ENCODE data around the gene CTAG1A.
"Not testable (repeated sequence)": the region's sequence is repeated elsewhere in the genome, so short reads cannot be mapped to it uniquely, and the experiment has no call there.

The CTAG1A gene

DNA sequence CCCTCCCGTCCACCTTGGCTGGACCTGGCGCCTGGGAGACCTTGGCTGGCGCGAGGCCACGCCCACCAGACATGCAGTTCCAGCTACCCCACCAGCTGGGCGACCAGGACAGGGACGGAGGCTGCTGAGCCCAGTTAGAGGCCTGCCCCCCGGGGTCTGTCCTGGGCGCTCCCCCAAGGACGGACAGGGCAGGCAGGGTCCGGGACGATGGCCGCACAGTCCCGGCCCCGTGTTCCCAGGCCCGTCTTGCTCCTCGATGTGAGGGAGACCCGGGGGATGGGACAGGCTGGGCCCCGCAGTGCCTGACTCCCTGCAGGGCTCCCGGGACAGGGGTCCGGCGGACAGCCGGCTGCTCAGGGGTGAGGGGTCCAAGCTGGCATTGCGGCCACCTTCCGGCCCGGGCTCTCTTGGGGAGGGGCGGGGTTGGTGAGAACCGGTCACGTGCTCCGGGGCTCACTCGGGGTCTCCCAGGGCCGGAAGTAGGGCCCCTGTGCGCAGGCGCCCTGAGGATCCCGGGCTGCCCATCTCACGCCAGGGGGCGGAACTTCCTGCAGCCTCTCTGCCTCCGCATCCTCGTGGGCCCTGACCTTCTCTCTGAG is at the start of gene CTAG1A:
Gene CTAG1A (plus strand): TSS at position 549 of the 599 bp plus-strand sequence. CDS start 74 bp downstream, outside the sequence.
- not testable (repeated sequence) for DNase-seq

- no peak for DNase-seq
These were observed 49.0 kb upstream of the CTAG1A start for GRCh38 chrX:154535892-154536291.

DNA sequence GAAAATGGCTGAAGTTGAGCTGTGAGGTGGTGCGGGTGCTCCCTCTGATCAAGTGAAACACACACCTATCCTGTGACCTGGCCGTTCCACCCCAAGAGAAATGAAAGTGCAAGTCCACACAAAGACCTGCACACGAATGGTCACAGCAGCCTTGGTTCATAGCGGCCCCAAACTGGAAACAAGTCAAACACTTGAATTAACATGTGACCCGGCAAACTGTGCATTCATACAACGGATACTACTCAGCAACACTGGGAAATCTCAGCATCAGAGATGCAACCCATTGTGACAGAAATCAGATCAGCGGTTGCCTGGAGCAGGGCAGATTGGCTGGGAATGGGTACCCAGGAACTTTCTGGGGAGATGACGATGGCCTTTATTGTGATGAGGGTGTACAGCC is 45.9 kb upstream of the CTAG1A start:
- DNase-seq, result no peak

GRCh38 chrX:154540365-154540764 is 44.6 kb upstream of the CTAG1A start:
- not testable (repeated sequence) for DNase-seq

DNA sequence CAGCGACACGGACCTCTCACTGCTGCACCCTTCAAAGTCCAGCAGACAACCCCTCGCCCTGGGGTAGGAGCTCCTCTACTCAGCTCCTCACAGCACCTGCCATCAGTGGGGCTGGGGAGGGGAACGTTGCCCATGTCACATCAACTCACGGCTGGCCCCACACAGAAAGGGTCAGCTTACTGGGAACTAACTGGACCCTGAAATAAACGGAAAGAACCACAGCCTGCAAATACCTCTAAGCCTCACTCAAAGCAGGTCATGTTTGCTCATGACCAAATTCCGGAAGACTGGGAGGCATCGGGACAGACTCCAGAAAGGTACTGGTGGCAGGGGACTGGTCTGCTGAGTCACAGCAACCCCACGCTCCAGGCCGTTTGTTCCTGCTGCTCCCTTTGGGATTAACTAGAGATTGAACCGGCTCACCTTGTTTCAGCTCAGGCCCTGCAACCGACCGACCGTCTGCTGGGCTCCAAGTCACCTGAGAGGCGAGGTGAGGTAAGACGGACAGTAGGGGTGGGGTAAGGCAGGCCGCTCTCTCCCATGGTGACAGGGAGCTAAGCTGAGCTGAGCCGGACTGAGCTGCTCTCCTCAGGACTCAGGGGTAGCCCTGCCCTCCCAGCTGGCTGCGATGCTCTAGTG is 43.9 kb upstream of the CTAG1A start:
- no peak for DNase-seq

GRCh38 chrX:154541589-154541895 is 43.4 kb upstream of the CTAG1A start:
- no peak for DNase-seq

DNA sequence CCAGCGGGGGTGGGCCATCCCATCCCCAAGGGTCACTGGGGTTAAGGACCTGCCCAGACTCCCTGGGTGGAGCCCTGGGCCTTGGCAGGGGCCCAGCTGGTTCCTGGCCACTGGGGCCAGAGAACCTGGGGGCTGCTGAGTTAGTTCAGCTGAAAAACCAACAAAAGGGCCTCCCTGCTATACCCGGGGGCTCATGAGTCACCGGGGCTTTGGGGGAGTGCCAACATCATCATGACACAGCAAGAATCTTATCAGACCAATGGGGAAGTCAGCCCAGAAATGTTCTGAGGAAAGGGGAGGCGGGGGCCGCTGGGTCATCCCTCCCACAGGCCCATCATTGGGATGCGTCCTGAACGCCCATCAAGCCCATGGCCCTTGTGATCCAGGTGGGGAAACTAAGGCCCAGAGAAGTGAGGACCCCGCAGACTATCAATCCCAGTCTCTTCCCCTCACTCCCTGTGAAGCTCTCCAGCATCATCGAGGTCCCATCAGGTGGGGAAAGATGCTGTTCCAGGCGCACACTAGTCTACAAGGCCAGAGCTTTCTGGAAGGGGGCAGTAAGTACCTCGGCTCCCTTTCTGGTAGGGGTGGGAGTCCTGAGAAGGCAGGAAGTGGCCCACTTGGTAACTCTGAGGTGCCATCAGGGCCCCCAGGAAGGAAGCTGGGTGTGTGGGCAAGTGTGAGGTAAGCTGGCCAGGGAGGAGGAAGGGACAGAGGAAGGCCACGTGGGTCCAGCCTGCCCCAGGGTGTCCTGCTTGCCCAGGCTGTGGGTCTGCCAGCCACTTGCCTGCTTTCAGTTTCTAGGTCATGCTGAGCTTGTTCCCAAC is 42.8 kb upstream of the CTAG1A start:
- DNase-seq, result no peak

- no peak for DNase-seq
These were observed 42.1 kb upstream of the CTAG1A start for GRCh38 chrX:154542723-154543424.

GRCh38 chrX:154545673-154546274 is 39.2 kb upstream of the CTAG1A start:
- no peak for DNase-seq

DNA sequence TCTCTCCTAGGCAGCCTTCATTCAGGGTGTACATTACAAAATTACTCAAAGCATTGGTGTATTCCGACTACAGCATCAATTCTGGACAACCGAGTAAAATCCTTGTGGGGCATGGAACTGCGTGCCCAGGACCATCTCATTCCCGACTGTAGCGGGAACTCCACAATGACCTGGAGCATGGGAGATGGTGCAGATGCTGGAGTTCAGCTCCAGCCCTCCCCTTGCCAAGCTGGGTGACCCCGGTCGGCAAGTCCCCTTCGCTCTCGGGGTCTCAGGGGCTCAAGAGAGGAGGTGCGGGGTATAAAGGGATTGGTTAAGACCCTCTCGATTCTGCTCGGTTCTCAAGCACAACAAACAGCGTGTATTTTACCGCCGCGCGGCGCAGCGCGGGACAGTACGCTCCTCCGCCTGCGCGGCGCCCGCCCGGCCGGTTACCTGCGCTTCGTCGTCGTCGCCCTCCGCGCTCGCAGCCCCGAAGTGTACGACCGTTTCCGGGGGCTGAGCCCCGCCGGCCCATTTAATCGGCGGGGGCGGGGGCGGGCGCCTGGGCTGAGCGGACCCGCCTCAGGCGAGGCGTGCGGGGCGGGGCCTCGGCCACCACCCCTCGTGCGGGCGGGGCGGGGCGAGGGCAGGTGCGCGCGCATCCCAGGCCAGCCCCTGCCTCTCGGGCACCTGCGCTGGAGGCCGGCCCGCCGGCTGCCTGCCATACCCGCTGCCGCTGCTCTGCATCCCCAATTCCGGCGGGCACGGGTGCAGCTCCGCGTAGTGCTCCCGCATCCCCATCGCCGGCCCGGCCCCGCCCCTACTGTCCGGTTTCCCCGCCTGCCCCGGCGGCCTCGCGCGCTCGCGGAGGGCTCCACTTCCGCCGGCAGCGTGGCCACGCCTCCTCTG is 38.3 kb upstream of the CTAG1A start, which contains the start of gene G6PD:
Gene G6PD (minus strand): TSS at position 493 of the 891 bp plus-strand sequence. CDS start 691 bp downstream, outside the sequence.
- DNase-seq, result peak; percentile 53 to 93

DNA sequence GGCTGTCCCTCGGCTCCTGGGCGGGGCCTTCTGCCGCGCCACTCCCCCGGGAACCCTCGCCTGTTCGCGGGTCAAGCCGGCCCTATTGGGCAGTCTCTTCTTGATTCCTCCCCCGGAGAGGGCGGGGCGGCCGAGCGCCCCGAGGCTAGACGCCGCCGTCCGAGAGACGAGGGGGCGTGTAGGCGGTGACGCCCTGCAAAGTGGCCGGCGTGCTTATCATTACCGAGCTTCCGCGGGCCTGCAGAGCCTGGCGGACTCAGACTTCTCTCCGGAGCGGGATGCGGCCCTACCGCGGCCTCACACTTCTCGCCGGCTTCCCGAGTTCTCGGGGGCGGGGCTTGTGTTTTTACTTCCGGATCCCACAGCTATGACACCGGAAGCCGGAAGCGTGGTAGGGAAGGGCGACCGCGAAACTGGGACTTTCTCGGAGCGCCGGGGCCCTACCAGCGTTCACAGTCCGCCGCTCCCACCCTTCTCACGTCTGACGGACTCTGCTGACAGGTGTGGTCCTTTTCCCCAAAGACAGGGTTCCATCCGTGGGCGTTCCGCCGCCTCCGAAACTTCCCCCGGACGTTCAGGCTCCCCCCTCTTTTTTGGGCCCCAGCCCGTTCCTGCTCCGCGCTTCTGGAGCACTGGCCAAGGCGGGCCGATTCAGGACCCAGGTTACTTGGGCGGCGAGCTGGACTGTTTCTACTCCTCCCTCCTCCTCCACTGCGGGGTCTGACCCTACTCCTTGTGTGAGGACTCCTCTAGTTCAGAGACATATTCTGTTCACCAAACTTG is 37.5 kb upstream of the CTAG1A start, which contains the start of gene IKBKG:
Gene IKBKG (plus strand): TSS at position 376 of the 783 bp plus-strand sequence. CDS start 4,383 bp downstream, outside the sequence.
- DNase-seq, result peak; percentile 94 to 97

DNA sequence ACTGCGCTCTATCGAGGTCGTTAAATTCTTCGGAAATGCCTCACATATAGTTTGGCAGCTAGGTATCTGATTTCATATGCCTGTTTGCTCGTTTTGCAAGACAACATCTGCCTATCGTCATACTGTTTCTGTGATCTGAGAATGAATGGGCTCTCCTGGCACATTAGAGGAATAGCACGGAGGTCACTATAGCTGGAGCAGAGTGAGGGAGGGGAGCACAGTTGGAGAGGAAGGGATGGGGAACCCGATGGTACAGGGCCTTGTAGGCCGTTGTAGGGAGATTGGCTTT is 37.0 kb upstream of the CTAG1A start:
- no peak for DNase-seq

GRCh38 chrX:154549766-154550165 is 35.2 kb upstream of the CTAG1A start:
- DNase-seq, result no peak

DNA sequence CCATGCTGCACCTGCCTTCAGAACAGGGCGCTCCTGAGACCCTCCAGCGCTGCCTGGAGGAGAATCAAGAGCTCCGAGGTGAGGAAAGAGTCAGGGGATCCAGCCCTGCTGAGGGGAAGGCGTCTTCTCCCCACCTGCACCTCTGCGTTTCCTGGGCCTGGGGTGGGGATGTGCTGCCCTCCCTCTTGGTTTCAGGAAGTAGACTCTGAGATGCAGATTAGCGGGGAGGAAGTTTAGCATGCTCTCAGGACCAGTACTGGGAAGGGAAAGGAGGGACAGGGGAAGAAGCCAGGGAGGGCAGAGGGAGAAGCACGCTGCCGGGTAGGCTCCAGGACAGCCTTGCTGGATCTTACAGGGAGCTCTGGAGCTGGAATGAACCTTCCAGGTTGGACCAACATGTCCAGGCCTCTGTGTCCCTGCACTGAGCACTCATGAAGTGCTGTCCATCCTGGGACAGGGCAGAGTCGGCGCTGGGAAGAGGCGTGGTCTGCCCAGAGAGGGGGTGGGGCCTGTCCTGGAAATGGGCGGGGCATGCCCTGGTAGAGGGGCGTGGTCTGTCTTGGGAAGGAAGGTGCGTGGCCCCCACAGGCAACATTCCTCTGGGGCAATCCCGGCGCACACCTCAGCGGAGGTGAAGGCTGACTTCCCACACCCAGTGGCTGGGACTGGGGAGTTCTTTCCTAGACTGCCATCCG is 32.7 kb upstream of the CTAG1A start:
- DNase-seq, result not testable (repeated sequence)

- DNase-seq, result not testable (repeated sequence)
These were observed 26.8 kb upstream of the CTAG1A start for GRCh38 chrX:154558060-154558690.

- DNase-seq, result not testable (repeated sequence)
These were observed 26.0 kb upstream of the CTAG1A start for GRCh38 chrX:154558896-154559295.

DNA sequence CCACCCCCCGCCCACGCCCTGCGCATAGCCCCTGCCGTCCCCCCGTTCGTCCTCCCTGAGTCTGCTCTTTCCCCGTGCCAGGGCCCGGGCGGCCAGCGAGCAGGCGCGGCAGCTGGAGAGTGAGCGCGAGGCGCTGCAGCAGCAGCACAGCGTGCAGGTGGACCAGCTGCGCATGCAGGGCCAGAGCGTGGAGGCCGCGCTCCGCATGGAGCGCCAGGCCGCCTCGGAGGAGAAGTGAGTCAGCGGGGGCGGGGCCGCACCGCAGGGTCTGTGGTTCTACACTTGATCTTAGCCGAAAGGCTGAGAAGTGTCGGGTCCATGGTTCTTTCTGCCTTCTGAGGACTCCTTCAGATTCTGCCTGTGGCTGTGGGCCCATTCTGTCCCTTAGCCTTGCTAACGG is 24.6 kb upstream of the CTAG1A start:
- DNase-seq, result not testable (repeated sequence)

DNA sequence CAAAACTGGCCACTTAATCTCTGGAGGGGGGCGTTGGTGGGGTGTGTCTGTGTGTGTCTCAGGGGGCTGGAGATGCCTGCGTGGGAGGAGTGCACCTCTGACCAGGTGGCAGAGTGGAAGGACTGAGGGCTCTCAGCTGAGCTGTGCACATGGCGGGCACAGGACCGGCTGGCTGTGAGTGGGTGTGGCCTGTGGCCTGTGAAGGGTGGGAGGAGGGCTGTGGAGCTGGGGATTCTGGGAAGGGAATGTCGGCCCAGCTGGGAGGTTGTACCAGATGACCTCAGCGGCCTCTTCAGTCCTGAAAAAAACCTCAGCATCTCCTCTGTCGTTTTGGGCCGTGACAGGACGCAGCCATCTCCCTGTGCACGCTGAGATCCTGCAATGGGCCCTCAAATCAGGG is 22.6 kb upstream of the CTAG1A start:
- not testable (repeated sequence) for DNase-seq

DNA sequence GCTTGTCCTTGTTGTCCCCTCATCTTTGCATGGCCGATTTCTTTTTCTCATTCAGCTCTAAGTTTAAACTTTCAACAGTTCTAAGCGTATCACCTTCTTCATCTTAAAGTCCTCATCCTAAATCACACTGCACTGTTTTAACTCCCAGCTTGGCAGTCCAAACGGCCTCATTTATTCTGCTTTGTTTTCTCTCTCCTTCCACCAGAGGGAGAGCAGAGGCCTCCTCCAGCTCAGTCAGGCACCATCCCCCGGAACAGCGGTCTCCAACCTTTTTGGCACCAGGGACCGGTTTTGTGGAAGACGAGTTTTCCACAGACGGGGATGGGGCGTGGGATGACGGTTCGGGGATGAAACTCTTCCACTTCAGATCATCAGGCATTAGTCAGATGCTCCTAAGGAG is 14.6 kb upstream of the CTAG1A start:
- DNase-seq, result not testable (repeated sequence)

DNA sequence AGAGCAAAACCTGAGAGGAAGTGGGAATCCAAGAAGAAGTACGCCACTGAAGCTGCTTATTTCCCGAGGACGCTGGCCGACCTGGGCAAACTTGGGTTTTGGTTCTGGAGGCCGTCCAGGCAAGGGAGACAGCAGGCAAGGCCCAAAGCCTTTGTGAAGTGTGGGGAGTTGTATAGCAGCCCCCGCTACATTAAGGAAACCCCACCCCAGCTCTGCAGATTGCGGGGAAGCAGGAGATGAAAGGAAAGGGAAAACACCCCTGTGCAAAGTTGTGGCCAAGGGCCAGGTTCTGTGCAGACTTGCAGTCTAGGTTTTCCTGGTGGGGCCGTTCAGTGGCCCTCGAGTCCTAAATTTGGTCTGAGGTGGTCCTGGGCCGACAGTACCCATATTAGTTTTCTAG is 11.9 kb upstream of the CTAG1A start:
- DNase-seq, result not testable (repeated sequence)
